Measurements from ENCODE around the gene BBX.

GRCh38 chr3:107716734-107717133 lies 194.0 kb downstream of the BBX start:
- no peak for TF ChIP-seq POLR2AphosphoS5 (IDR thresholded peaks at IDR 0.05; ENCODE audit: borderline replicate concordance, low read depth, low read length)
- no peak for TF ChIP-seq FOXP2 (optimal IDR thresholded peaks at IDR 0.05; ENCODE audit: control extremely low read depth, extremely low read length, insufficient read depth)
